Uterus (tissue), 4 donors: ENCODE results near the gene KAZALD1. TPM values are rescaled to one million over a fixed set of nuclear protein-coding genes. Genes with fewer than 3 reads are reported as not detected.

Experiments used
- DNase-seq, 2 donors: peaks; one replicate each; pipeline ENCODE4 v3.0.0-alpha.2; 2019 to 2020
- H3K27ac ChIP-seq, 2 donors: fragments of 200-600 bp; sonication (generic); 1 replicate in 1 of 2; 2 replicates in 1 of 2; pipeline ENCODE4 v1.5.1; 2016 to 2018
- H3K27me3 ChIP-seq, 2 donors: fragments of 200-600 bp; sonication (generic); one replicate each; pipeline ENCODE4 v1.5.1; 2018 to 2019; ENCODE audit warnings: control low read depth in 1 of 2
- H3K36me3 ChIP-seq, 2 donors: fragments of 200-600 bp; sonication (generic); one replicate each; pipeline ENCODE4 v1.5.1; 2019; ENCODE audit warnings: control low read depth in 1 of 2
- H3K4me1 ChIP-seq, 2 donors: fragments of 200-600 bp; sonication (generic); one replicate each; pipeline ENCODE4 v1.5.1; 2018 to 2019; ENCODE audit warnings: control low read depth in 1 of 2
- H3K4me3 ChIP-seq, 2 donors: fragments of 200-600 bp; sonication (generic); 1 replicate in 1 of 2; 2 replicates in 1 of 2; pipeline ENCODE4 v1.5.1; 2018 to 2019; ENCODE audit warnings: mild to moderate bottlenecking in 1 of 2
- H3K9me3 ChIP-seq, 2 donors: fragments of 200-600 bp; sonication (generic); one replicate each; pipeline ENCODE4 v1.5.1; 2019; ENCODE audit warnings: control low read depth in 1 of 2
- POLR2A ChIP-seq, 2 donors: fragments of 450-650 bp; IDR thresholded peaks; one replicate each; pipeline ENCODE4 v1.6.1; 2016; ENCODE audit warnings: antibody characterized with exemption in 2 of 2, mild to moderate bottlenecking in 1 of 2, moderate library complexity in 1 of 2
- intact Hi-C: fragments of 100-400 bp; cut with DNase I; formaldehyde crosslinking; loops from one replicate; pipeline ENCODE4 v1.15.1; 2023; ENCODE audit warnings: low total_unique reads
- total RNA-seq, 4 donors: library from RNA; depleted of rRNA in 3 of 4; stranded (reverse); fragments of >200 nt in 3 of 4; gene quantifications; one replicate each; pipeline versions ENCODE4 v1.1.0 to v1.2.4, GENCODE V29; 2014 to 2023
- TF ChIP-seq, protein P1 (sequence below), 4 experiments: fragments of 200-600 bp in 2 of 4; fragments of 450-650 bp in 2 of 4; sonication (generic) in 2 of 4; IDR thresholded peaks; one replicate each; pipeline ENCODE4 v1.5.1; 2016 to 2019; ENCODE audit warnings: antibody characterized with exemption in 4 of 4, mild to moderate bottlenecking in 2 of 4, moderate library complexity in 1 of 4
- donor health status: DM: yes; HTN: yes; CAD: no.

The KAZALD1 gene
- total RNA-seq, 4 donors from 2014 or later, result 0.26 to 34.6 (median 6.3) TPM; not detected in 1

DNA sequence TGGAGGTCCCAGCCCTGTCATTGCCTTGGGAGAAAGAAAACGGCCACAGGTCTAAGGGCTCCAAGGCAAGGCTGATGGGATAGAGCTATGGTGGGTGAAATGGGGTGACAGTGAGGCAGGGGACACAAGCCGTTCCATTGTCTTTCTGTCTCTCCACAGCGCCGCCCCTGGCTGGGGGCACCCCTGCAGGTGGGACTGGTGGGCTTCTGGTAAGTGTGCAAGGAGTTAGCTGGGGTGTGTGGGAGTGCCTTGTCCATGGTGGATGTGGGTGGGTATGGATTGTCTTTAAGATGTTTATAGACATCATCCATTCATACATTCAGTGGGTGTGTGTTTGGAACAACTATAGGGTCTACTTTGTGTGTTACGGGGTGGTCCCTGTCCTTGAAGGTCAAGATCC lies 23.3 kb upstream of the KAZALD1 start:
- intact Hi-C loops, result no loop called here
- Histone ChIP-seq H3K4me1 (peaks cover 0 to 5% of the 10 kb centered on the region in 2 donors), H3K27me3 (no peaks in the 10 kb centered on the region), H3K9me3 (no peaks in the 10 kb centered on the region), H3K36me3 (no peaks in the 10 kb centered on the region), H3K4me3 (no peak overlapping the region), H3K27ac (no peak overlapping the region)
- no peak for DNase-seq
- TF ChIP-seq, protein P1, sequence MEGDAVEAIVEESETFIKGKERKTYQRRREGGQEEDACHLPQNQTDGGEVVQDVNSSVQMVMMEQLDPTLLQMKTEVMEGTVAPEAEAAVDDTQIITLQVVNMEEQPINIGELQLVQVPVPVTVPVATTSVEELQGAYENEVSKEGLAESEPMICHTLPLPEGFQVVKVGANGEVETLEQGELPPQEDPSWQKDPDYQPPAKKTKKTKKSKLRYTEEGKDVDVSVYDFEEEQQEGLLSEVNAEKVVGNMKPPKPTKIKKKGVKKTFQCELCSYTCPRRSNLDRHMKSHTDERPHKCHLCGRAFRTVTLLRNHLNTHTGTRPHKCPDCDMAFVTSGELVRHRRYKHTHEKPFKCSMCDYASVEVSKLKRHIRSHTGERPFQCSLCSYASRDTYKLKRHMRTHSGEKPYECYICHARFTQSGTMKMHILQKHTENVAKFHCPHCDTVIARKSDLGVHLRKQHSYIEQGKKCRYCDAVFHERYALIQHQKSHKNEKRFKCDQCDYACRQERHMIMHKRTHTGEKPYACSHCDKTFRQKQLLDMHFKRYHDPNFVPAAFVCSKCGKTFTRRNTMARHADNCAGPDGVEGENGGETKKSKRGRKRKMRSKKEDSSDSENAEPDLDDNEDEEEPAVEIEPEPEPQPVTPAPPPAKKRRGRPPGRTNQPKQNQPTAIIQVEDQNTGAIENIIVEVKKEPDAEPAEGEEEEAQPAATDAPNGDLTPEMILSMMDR (IDR thresholded peaks at IDR 0.05), result no peak
- TF ChIP-seq POLR2A (IDR thresholded peaks at IDR 0.05), result no peak

DNA sequence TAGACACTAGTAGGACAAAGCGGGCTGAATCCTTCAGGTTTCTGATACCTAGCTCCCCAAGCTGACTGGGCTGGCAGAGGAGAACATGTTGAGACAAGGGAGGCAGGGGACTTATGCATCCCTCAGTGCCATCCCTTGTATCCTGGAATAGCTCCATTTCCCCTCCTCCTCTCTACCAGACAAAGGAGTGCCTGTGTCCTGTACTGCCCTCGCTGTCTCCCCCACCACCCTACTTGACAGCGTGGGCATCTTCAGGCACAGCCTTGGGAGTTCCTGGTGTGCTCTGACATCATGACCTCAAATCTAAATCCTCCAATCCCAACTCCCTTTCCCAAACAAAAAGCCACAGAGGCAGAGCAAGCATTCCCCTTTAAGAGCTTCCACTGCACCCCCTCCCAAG lies 21.7 kb upstream of the KAZALD1 start:
- no peak overlapping the region for H3K4me3 ChIP-seq
- TF ChIP-seq POLR2A (IDR thresholded peaks at IDR 0.05), result no peak
- TF ChIP-seq, protein P1 (IDR thresholded peaks at IDR 0.05), result no peak
- no peak for DNase-seq
- H3K9me3 ChIP-seq, result no peaks in the 10 kb centered on the region
- H3K27ac ChIP-seq, result no peak overlapping the region
- no peaks in the 10 kb centered on the region for H3K27me3 ChIP-seq
- H3K4me1 ChIP-seq, result peaks cover 0 to 5% of the 10 kb centered on the region in 2 donors
- intact Hi-C loops, result no loop called here
- no peaks in the 10 kb centered on the region for H3K36me3 ChIP-seq

DNA sequence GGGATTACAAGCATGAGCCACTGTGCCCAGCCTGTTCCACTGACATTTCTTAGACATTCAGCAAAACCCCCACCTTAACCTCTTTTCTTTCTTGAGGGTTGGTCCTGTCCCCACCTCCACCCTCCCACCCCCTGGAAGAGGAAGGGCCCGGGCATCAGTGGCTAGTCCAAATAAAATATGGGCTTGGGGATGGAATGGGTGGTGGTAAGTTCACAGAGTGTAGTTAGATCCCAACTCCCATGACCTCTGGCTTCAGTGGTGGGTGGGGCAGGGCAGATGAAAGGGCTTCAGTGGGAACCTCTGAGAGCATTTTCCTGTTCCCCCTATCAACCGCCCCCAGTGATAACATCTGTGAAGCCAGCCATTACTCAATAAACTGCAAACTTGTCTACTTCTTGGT lies 20.9 kb upstream of the KAZALD1 start:
- H3K9me3 ChIP-seq, result no peaks in the 10 kb centered on the region
- no peaks in the 10 kb centered on the region for H3K36me3 ChIP-seq
- TF ChIP-seq, protein P1 (IDR thresholded peaks at IDR 0.05), result no peak
- no peak for TF ChIP-seq POLR2A (IDR thresholded peaks at IDR 0.05)
- no peak for DNase-seq
- no peaks in the 10 kb centered on the region for H3K27me3 ChIP-seq
- intact Hi-C loops, result no loop called here
- peaks cover 0 to 5% of the 10 kb centered on the region in 2 donors for H3K4me1 ChIP-seq
- no peak overlapping the region for H3K4me3 ChIP-seq
- no peak overlapping the region for H3K27ac ChIP-seq

DNA sequence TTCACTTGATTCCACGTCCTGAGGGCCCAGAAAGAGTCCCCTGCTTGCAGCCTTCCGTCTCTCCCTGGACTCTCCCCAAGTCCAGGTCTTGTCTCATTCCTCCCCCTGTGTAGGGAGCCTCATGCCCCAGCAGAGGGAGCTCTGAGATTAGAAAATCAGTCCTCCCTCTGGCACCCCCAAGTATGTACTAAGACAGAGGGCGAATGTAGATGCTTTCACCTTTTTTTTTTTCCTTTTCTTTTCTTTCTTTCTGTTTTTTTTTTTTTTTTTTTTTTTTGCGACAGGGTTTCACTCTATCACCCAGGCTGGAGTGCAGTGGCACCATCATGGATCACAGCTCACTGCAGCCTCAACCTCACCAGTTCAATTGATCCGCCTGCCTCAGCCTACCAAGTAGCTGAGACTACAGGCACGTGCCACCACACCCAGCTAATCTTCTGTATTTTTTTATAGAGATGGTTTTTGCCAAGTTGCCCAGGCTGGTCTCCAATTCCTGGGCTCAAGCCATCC lies 20.5 kb upstream of the KAZALD1 start:
- peak; percentile 84 to 89 for DNase-seq
- peaks cover 0 to 5% of the 10 kb centered on the region in 2 donors for H3K4me1 ChIP-seq
- TF ChIP-seq, protein P1 (IDR thresholded peaks at IDR 0.05), result peak; percentile 82 to 89 (median 87)
- TF ChIP-seq POLR2A (IDR thresholded peaks at IDR 0.05), result no peak
- no peaks in the 10 kb centered on the region for H3K9me3 ChIP-seq
- H3K27me3 ChIP-seq, result no peaks in the 10 kb centered on the region
- peak overlapping the region in 1 of 2 donors; percentile 95 for H3K27ac ChIP-seq
- intact Hi-C loops, result no loop called here
- no peaks in the 10 kb centered on the region for H3K36me3 ChIP-seq
- H3K4me3 ChIP-seq, result no peak overlapping the region

DNA sequence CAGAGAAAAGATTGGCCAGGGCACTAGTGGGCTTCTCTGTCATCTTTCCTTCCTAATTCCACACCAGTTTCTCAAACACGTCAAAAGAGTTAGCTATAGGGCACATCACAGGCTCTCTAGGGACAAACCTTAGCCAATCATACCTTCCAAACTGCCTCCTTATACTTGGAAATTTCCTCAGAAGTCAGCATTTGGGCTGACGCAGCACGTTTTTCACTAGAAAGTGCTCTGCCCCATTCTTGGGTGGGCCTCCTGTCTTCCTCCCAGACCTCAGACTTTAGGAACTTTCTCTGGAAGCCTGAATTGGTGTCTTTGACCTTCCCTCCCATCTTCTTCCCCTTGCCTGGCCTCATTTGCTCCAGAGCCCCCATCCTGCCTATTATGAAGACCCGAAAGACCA lies 19.7 kb upstream of the KAZALD1 start:
- H3K4me1 ChIP-seq, result peaks cover 0 to 5% of the 10 kb centered on the region in 2 donors
- no peak for DNase-seq
- H3K4me3 ChIP-seq, result peak overlapping the region; percentile 38 to 50
- H3K9me3 ChIP-seq, result no peaks in the 10 kb centered on the region
- H3K36me3 ChIP-seq, result no peaks in the 10 kb centered on the region
- TF ChIP-seq, protein P1 (IDR thresholded peaks at IDR 0.05), result no peak
- no peak for TF ChIP-seq POLR2A (IDR thresholded peaks at IDR 0.05)
- intact Hi-C loops, result no loop called here
- peak overlapping the region; percentile 86 to 95 for H3K27ac ChIP-seq
- H3K27me3 ChIP-seq, result peaks cover 0 to 2% of the 10 kb centered on the region in 2 donors
